Measurements from ENCODE around the gene SFXN1. TPM values are rescaled to one million over a fixed set of nuclear protein-coding genes. Genes with fewer than 3 reads are reported as not detected.
"Not testable (repeated sequence)": the region's sequence is repeated elsewhere in the genome, so short reads cannot be mapped to it uniquely, and the experiment has no call there.

The SFXN1 gene
- total RNA-seq, 1 experiment from 2014 or later, result 115 TPM

DNA sequence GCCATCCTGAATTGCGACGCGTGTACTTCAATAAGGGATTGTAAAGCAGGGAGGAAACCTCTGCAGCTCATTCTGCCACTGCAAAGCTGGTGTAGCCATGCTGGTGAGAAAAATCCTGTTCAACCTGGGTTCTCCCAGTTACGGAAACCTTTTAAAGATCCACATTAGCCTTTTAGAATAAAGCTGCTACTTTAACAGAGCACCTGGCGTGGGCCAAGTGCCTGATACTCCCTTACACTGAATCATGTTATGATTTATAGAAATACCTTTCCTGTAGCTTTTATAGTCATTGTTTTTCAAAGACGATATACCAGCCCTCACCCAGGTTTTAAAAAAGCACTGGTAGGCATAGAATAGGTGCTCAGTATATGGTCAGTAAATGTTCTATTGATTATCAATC lies 48.3 kb downstream of the SFXN1 start:
- no peaks in the 10 kb centered on the region for H3K27me3 ChIP-seq (ENCODE audit: control insufficient read depth, insufficient read depth, low read length)
- no peak for DNase-seq
- no peak overlapping the region for H3K4me3 ChIP-seq (ENCODE audit: insufficient read depth, low read depth, low read length)
- peaks cover 9% of the 10 kb centered on the region for H3K36me3 ChIP-seq (replicated peaks; ENCODE audit: control insufficient read depth, insufficient read depth, low read length)

DNA sequence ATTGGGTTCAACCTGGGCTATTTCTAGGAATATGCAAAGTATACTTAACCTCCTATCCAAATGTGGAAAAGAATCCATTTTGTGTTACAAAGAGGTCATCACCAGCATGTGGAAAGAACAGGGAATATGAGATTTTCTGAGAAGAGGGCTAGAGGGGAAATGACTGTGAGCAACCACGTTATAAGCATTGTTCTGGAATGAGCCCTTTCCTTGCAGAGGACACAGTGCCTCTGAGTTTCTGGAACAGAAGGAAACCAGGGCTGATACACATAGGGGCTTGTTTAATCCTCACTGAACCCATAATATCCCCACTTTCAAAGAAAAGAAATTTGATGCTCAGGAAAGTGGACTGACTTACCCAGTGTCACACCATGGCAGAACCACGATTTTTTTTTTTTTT lies 53.0 kb downstream of the SFXN1 start:
- DNase-seq, result no peak
- Histone ChIP-seq H3K4me3 (ENCODE audit: insufficient read depth, low read depth, low read length) (no peak overlapping the region), H3K27me3 (ENCODE audit: control insufficient read depth, insufficient read depth, low read length) (no peaks in the 10 kb centered on the region), H3K36me3 (replicated peaks; ENCODE audit: control insufficient read depth, insufficient read depth, low read length) (peaks cover 3% of the 10 kb centered on the region)

DNA sequence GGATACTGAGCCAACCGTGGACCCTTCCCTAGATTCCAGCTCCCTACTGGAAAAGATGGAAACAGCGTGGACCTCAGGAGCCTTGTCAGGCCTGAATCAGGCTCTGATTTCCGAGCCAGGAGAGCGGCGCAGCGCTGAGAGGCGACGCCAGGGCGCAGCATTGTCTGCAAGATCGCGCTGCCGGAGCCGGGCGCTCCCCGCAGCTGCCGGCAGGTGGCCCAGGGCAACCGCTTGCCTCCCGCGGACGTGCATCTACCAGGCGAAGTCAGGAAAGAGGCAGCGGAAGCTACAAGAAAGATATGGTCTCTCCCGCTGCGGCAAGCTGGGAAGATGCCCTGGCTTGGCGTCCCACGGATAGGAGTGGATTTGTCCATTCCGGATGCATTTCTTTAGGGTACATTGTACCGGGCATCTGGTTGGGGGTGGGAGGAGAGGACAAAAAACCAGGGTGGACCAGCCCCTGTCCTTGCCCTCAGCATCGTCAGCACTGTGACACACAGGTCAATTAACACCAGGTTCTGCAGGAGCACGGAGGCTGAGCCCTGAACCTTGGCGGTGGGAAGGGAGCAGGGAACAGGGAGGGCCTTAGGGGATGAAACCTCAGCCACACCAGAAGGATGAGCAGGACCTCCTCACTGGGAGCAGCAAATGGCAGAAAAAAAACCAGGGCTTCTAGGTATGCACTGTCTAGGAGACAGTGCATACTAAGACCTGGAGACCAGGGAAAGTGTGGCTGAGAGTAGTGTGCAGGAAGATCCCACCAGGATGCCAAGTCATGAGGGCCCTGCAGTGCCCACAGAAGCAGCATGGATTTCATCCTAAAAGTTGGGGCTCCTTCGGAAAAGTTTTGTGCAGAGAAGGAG lies 55.9 kb downstream of the SFXN1 start:
- Histone ChIP-seq H3K4me3 (ENCODE audit: insufficient read depth, low read depth, low read length) (no peak overlapping the region), H3K27me3 (ENCODE audit: control insufficient read depth, insufficient read depth, low read length) (no peaks in the 10 kb centered on the region), H3K36me3 (replicated peaks; ENCODE audit: control insufficient read depth, insufficient read depth, low read length) (no peaks in the 10 kb centered on the region)
- peak; percentile 92 for DNase-seq

DNA sequence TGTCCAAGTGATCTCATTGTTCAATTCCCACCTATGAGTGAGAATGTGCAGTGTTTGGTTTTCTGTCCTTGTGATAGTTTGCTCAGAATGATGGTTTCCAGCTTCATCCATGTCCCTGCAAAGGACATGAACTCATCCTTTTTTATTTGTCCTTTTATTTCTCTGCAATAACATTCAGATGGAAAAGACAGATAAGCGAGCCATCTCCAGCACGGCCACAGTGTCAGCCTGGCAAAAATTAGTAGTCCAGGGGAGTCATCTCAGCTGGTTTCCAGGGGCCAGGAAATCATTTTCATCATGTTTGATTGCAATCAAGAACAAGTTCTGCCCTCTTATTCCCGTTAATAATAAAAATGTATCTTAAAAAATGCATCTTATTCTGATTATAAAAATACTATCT lies 57.0 kb downstream of the SFXN1 start:
- not testable (repeated sequence) for DNase-seq; H3K27me3 ChIP-seq (ENCODE audit: control insufficient read depth, insufficient read depth, low read length); H3K4me3 ChIP-seq (ENCODE audit: insufficient read depth, low read depth, low read length); H3K36me3 ChIP-seq (replicated peaks; ENCODE audit: control insufficient read depth, insufficient read depth, low read length)

DNA sequence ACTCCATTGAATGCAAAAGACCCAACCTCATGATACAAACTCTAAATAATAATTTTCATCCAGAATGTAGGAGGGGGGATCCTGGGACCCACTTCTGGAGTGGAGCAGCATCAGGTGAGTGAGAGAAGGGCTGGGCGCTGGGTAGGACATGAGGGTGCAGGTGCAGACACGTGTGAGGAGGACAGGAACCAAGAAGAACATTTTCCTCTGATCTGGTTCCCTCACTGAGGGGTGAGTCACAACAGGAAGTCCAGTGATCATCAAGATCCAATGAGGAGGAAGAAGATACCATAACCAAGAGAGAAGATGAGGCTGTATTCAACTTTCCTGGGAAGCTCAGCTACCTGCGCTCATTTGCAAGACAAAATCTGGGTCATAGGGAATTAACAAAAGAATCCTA lies 57.4 kb downstream of the SFXN1 start:
- Histone ChIP-seq H3K36me3 (replicated peaks; ENCODE audit: control insufficient read depth, insufficient read depth, low read length) (no peaks in the 10 kb centered on the region), H3K27me3 (ENCODE audit: control insufficient read depth, insufficient read depth, low read length) (no peaks in the 10 kb centered on the region), H3K4me3 (ENCODE audit: insufficient read depth, low read depth, low read length) (no peak overlapping the region)
- DNase-seq, result no peak

DNA sequence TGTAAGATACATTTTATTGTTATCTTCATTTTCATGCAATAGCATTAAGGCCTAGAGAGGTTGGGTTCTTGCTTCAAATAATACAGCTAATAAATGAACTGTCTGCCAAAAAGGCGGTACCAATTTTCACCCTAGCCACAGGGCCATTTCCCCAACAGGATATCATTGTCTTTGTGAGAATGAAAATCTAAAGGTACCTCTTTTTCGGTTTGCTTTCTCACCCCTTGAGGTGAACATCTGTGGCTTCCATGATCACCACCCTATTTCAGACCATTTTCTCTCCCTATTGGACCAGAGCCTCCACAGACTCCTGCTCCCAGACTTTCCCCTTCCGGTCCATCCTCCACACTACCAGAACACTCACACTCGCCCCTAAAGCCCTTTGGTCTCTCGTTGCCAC lies 60.2 kb downstream of the SFXN1 start:
- no peak for DNase-seq
- Histone ChIP-seq H3K27me3 (ENCODE audit: control insufficient read depth, insufficient read depth, low read length) (no peaks in the 10 kb centered on the region), H3K4me3 (ENCODE audit: insufficient read depth, low read depth, low read length) (no peak overlapping the region), H3K36me3 (replicated peaks; ENCODE audit: control insufficient read depth, insufficient read depth, low read length) (no peaks in the 10 kb centered on the region)

DNA sequence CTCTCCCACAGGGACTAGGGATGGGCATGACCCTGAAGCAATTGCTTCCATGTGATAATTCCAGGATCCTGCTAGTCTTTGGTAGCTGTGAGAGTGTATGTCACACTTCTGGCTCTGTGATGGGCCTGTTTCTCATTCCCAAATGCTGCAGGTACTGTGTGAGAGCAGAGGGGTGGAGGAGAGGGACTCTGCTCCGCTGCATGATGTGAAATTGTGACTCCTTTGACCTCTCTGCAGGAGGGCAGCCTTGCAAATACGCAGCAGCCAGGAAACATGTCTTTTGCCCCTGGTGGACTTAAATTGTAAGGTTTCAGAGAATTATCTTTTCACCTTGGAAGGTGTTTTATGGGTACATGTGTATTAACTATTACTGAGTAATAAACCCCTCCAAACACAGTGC lies 61.6 kb downstream of the SFXN1 start:
- DNase-seq, result peak; percentile 38
- H3K36me3 ChIP-seq (replicated peaks; ENCODE audit: control insufficient read depth, insufficient read depth, low read length), result no peaks in the 10 kb centered on the region
- H3K4me3 ChIP-seq (ENCODE audit: insufficient read depth, low read depth, low read length), result no peak overlapping the region
- H3K27me3 ChIP-seq (ENCODE audit: control insufficient read depth, insufficient read depth, low read length), result no peaks in the 10 kb centered on the region

DNA sequence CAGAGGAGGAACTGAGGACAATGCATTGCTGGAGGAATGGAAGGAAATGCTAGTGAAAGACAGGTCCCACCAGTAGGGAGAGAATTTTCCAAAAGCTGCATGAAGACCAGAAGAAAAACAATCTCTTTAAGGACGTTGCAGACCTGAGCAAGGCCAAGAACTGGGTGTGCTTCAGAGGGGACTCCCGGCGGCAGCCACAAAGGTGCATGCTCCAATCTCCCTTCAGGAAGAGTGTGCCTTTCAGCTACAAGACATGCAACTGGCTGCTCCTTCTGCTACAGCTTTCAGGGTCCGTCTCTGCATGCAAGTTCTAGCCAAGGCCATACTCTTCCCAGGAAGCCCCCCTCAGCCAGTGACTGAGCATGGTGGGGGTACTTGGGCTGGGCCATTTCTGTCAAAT lies 62.9 kb downstream of the SFXN1 start:
- Histone ChIP-seq H3K4me3 (ENCODE audit: insufficient read depth, low read depth, low read length) (no peak overlapping the region), H3K36me3 (replicated peaks; ENCODE audit: control insufficient read depth, insufficient read depth, low read length) (no peaks in the 10 kb centered on the region), H3K27me3 (ENCODE audit: control insufficient read depth, insufficient read depth, low read length) (no peaks in the 10 kb centered on the region)
- no peak for DNase-seq

DNA sequence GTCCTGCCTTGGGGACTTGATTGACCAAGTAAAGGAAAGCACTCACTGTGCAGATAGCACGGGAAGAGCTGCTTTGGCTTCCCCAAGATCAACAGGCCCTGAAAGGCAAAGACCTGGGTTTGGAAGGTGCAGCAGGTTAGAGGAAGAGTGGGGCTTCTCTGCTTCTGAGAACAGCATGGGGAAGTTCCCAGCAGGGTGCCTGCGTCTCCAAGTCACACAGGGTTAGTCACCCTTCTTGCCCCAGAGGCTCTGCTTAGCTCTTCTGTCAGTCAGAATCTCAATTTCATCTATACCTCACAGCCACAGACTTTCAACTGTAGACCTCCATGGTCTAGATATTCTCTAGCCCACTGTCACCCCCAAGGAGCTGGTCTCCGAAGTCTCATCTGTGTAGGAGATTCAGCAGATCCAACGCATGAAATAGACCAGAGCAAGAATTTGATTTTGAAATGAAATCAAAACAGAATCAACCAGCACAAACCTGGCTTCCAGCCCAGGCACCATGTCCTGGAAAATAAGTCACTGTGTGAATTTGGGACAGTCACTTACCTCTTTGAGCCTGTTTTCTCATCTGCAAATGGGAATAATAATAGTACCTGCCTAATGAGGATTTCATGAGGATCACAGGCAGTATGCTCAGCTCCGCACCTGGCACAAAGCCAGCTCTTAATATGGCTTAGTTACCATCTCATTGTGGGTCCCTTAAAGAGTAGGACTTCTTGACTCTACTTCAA lies 64.0 kb downstream of the SFXN1 start:
- no peak for DNase-seq
- Histone ChIP-seq H3K27me3 (ENCODE audit: control insufficient read depth, insufficient read depth, low read length) (no peaks in the 10 kb centered on the region), H3K4me3 (ENCODE audit: insufficient read depth, low read depth, low read length) (no peak overlapping the region), H3K36me3 (replicated peaks; ENCODE audit: control insufficient read depth, insufficient read depth, low read length) (no peaks in the 10 kb centered on the region)

DNA sequence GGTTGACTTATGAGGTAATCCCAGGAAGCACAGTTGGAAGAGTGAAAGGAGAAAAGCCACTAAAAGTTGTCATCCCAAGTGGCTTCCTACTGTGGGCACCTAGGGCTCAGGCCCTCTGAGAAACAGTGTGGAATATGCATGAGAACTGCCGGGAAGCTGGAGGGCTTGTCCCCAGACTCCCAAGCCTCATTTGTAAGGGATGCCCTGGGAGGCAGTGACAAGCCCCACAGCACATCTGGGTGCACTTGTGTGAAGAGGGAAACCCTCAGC lies 64.5 kb downstream of the SFXN1 start:
- DNase-seq, result no peak
- no peaks in the 10 kb centered on the region for H3K27me3 ChIP-seq (ENCODE audit: control insufficient read depth, insufficient read depth, low read length)
- no peaks in the 10 kb centered on the region for H3K36me3 ChIP-seq (replicated peaks; ENCODE audit: control insufficient read depth, insufficient read depth, low read length)
- no peak overlapping the region for H3K4me3 ChIP-seq (ENCODE audit: insufficient read depth, low read depth, low read length)

DNA sequence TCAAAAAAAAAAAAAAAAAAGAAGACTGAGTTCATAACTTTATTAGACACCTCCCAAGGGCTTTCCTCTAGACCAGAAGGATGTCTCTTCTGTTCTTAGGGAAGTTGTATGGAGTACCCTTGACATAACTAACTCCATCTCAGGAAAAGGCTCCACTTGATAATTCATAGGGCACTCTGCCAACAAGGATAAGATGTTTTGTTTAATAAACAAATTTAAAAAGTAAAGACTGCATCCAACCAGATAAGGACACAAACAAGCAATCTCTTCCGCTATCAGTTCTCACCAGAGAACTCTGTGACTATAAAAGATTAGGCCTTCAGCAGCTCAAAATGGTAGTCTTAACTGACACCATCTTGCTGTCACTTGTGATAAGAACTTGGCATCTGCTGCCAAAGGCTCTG lies 65.8 kb downstream of the SFXN1 start:
- no peaks in the 10 kb centered on the region for H3K27me3 ChIP-seq (ENCODE audit: control insufficient read depth, insufficient read depth, low read length)
- H3K4me3 ChIP-seq (ENCODE audit: insufficient read depth, low read depth, low read length), result no peak overlapping the region
- no peak for DNase-seq
- H3K36me3 ChIP-seq (replicated peaks; ENCODE audit: control insufficient read depth, insufficient read depth, low read length), result no peaks in the 10 kb centered on the region

DNA sequence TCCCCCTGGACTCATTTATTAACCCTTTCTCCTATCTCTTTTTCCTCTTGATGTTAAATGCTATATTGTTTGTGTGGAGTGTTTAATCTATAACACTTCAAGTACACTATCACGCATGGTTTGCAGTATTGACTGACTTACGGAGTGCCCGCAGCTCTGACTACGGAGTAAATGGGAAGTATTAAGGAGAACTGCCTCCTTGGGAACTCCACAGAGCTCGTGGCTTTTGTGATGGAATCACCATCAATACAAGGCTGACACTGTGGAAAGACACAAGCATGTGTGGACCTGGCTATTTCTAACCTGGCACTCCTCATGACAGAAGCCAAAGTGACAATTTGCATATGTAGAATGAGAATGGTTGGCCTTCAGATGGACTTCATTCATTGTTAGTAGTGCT lies 66.2 kb downstream of the SFXN1 start:
- no peaks in the 10 kb centered on the region for H3K27me3 ChIP-seq (ENCODE audit: control insufficient read depth, insufficient read depth, low read length)
- H3K4me3 ChIP-seq (ENCODE audit: insufficient read depth, low read depth, low read length), result no peak overlapping the region
- no peak for DNase-seq
- H3K36me3 ChIP-seq (replicated peaks; ENCODE audit: control insufficient read depth, insufficient read depth, low read length), result no peaks in the 10 kb centered on the region

DNA sequence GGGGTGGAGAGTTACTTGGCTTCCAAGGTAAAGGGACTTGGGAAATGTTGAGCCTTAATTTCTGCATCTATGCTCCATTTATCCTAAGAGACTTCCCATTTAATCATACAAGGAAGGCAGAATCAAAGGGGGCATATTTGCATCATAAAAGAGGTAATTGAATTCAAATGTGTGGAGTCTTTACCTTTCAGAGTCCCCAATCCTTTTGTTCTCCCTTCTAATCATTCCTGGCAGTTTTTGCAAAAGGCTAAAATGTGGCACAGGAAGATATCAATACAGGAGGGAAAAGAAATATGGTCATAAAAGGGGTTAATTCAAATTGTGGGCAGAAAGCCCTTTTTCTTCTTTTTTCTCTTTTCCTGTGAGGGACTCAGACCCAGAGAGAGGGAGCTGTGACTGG lies 69.5 kb downstream of the SFXN1 start:
- H3K36me3 ChIP-seq (replicated peaks; ENCODE audit: control insufficient read depth, insufficient read depth, low read length), result no peaks in the 10 kb centered on the region
- H3K27me3 ChIP-seq (ENCODE audit: control insufficient read depth, insufficient read depth, low read length), result no peaks in the 10 kb centered on the region
- peak; percentile 60 for DNase-seq
- no peak overlapping the region for H3K4me3 ChIP-seq (ENCODE audit: insufficient read depth, low read depth, low read length)

DNA sequence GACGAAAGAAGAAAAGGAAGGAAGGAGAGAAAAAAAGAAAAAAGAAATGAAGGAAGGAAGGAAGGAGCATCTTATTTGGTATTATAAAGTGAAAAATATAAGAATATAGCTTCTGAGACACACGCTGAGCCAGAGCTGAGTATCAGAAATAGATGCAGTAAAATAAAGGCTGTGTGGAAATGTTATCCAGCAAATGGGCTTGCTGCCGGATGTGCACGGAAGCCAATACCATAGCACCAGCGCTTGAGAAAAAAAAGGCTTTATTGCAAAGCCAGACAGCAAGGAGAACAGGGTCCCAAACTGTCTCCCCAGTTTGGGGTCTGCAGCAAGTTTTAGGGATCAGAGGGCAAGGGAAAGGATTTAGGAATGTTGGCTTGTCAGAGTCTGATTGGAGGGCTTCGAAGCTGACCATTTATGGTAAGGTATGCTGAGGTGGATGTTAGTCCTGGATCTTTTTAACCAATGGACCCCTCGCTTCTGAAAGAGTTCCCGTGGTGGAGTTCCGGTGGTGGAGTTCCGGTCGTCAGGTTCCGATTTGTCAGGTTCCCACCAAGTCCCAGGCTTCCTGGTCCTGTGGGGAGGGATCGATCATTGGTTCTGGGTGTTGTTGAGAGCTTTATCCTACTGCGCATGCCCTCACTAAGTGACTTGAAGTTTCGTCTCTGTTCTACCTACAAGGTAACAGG lies 70.4 kb downstream of the SFXN1 start:
- Histone ChIP-seq H3K36me3 (replicated peaks; ENCODE audit: control insufficient read depth, insufficient read depth, low read length) (no peaks in the 10 kb centered on the region), H3K4me3 (ENCODE audit: insufficient read depth, low read depth, low read length) (no peak overlapping the region), H3K27me3 (ENCODE audit: control insufficient read depth, insufficient read depth, low read length) (no peaks in the 10 kb centered on the region)
- peak; percentile 62 for DNase-seq
